H1 (cell line): Measurements from ENCODE around the gene EPN3.

Experiments
- CEBPB ChIP-seq: IDR thresholded peaks from 2 replicates; pipeline ENCODE4 v1.6.1; 2012; ENCODE audit warnings: low read depth, low read length
- CTCF ChIP-seq, 3 experiments: IDR thresholded peaks; 1 replicate in 2 of 3; 2 replicates in 1 of 3; pipeline versions ENCODE4 v1.5.1 to v1.6.1; 2011; ENCODE audit warnings: low read length in 3 of 3, mild to moderate bottlenecking in 3 of 3, inconsistent platforms in 2 of 3, low read depth in 1 of 3, moderate library complexity in 1 of 3; ENCODE audit not compliant: insufficient read depth in 1 of 3; ENCODE audit errors: control extremely low read depth in 1 of 3
- E2F6 ChIP-seq: IDR thresholded peaks from 2 replicates; pipeline ENCODE4 v1.6.1; 2012; ENCODE audit warnings: inconsistent platforms
- JUN ChIP-seq: IDR thresholded peaks from 2 replicates; pipeline ENCODE4 v1.6.1; 2011; ENCODE audit warnings: low read depth, mild to moderate bottlenecking, improper control_type of control experiment, low read length
- PHF8 ChIP-seq: fragments of 200-600 bp; sonication (generic); conservative IDR thresholded peaks from 2 replicates; pipeline ENCODE4 v1.7.1; 2012; ENCODE audit warnings: low read depth, mild to moderate bottlenecking, inconsistent platforms, low read length, moderate library complexity
- POLR2A ChIP-seq, 2 experiments: IDR thresholded peaks; 1 replicate in 1 of 2; 2 replicates in 1 of 2; pipeline ENCODE4 v1.6.1; 2011; ENCODE audit warnings: low read depth in 2 of 2, low read length in 2 of 2, mild to moderate bottlenecking in 2 of 2; ENCODE audit errors: control extremely low read depth in 1 of 2
- POLR2AphosphoS5 ChIP-seq: IDR thresholded peaks from 2 replicates; pipeline ENCODE4 v1.6.1; 2011; ENCODE audit warnings: low read depth, low read length
- SIX5 ChIP-seq: IDR thresholded peaks from 2 replicates; pipeline ENCODE4 v1.6.1; 2011; ENCODE audit warnings: mild to moderate bottlenecking, low read depth, low read length
- TAF1 ChIP-seq: IDR thresholded peaks from 2 replicates; pipeline ENCODE4 v1.6.1; 2011; ENCODE audit warnings: mild to moderate bottlenecking, low read depth, low read length
- TBP ChIP-seq: IDR thresholded peaks from 2 replicates; pipeline ENCODE4 v1.6.1; 2011; ENCODE audit warnings: low read depth, low read length, improper control_type of control experiment
- ZNF274 ChIP-seq: IDR thresholded peaks from 2 replicates; pipeline ENCODE4 v1.7.0; 2012; ENCODE audit warnings: low read length, borderline replicate concordance; ENCODE audit errors: extremely low read depth

GRCh38 chr17:50533185-50533584 is 650 bp downstream of the EPN3 start:
- no peak for TF ChIP-seq ZNF274
- no peak for TF ChIP-seq CEBPB
- TF ChIP-seq TAF1, result no peak
- TF ChIP-seq CTCF (IDR thresholded peaks at IDR 0.05; ENCODE audit: control extremely low read depth in 1 of 3, insufficient read depth in 1 of 3, low read depth in 1 of 3, low read length in 3 of 3), result no peak
- no peak for TF ChIP-seq PHF8
- no peak for TF ChIP-seq JUN
- TF ChIP-seq POLR2A (IDR thresholded peaks at IDR 0.05; ENCODE audit: control extremely low read depth in 1 of 2, low read depth in 2 of 2, low read length in 2 of 2), result no peak
- no peak for TF ChIP-seq POLR2AphosphoS5
- TF ChIP-seq TBP, result no peak
- no peak for TF ChIP-seq SIX5
- TF ChIP-seq E2F6, result no peak
